Esophagus squamous epithelium (tissue), 4 donors: ENCODE data around the gene RIPK4.

ENCODE experiments used
- CTCF ChIP-seq, 6 experiments: fragments of 450-650 bp in 4 of 6; fragments of 200-600 bp in 2 of 6; sonication (generic) in 2 of 6; IDR thresholded peaks; one replicate each; pipeline ENCODE4 v1.5.1; 2016 to 2019; ENCODE audit warnings: antibody characterized with exemption in 6 of 6, mild to moderate bottlenecking in 4 of 6, moderate library complexity in 4 of 6
- POLR2A ChIP-seq, 4 donors: fragments of 450-650 bp; IDR thresholded peaks; one replicate each; pipeline ENCODE4 v1.6.1; 2017; ENCODE audit warnings: antibody characterized with exemption in 4 of 4, mild to moderate bottlenecking in 4 of 4, moderate library complexity in 3 of 4

GRCh38 chr21:41699311-41699710, 67.5 kb downstream of the RIPK4 start:
- TF ChIP-seq CTCF (IDR thresholded peaks at IDR 0.05) (no peak), POLR2A (IDR thresholded peaks at IDR 0.05) (no peak)
